Activated CD4-positive, alpha-beta memory T cell treated with anti-CD3 and anti-CD28 coated beads, Interleukin-2, amount 10 ng/mL, durations not matched to agents 7 days and 5 days (primary cell): Measurements from ENCODE around the gene AURKB. TPM values are rescaled to one million over a fixed set of nuclear protein-coding genes. Genes with fewer than 3 reads are reported as not detected.

Experiments
- CTCF ChIA-PET: fragments of 350-600 bp; sonication (Branson Sonifier 250); formaldehyde crosslinking; loops from one replicate; lab custom pipeline; 2021; ENCODE audit warnings: antibody characterized with exemption, inconsistent platforms; lab: Charles Lee
- POLR2A ChIA-PET: fragments of 350-600 bp; sonication (Branson Sonifier 250); formaldehyde crosslinking; loops from one replicate; lab custom pipeline; 2021; ENCODE audit warnings: antibody characterized with exemption; lab: Charles Lee
- DNase-seq: peaks from one replicate; pipeline ENCODE4 v3.0.0-alpha.2; 2020
- H3K27ac Mint-ChIP-seq: one replicate; pipeline ENCODE4 v1.8.0; 2021; ENCODE audit warnings: mild to moderate bottlenecking, mixed read lengths
- H3K27me3 Mint-ChIP-seq: one replicate; pipeline ENCODE4 v1.8.0; 2021; ENCODE audit warnings: mixed read lengths
- H3K36me3 Mint-ChIP-seq: one replicate; pipeline ENCODE4 v1.8.0; 2021; ENCODE audit warnings: low read depth, mixed read lengths
- H3K4me1 Mint-ChIP-seq: one replicate; pipeline ENCODE4 v1.8.0; 2021; ENCODE audit warnings: mixed read lengths
- H3K4me3 Mint-ChIP-seq: one replicate; pipeline ENCODE4 v1.8.0; 2021; ENCODE audit warnings: mild to moderate bottlenecking, mixed read lengths
- H3K9me3 Mint-ChIP-seq: one replicate; pipeline ENCODE4 v1.8.0; 2021; ENCODE audit warnings: mixed read lengths
- total RNA-seq, 2 experiments: library from RNA; stranded (reverse); gene quantifications; one replicate each; pipeline ENCODE4 v1.2.3, GENCODE V29; 2021

Gene AURKB
- total RNA-seq, 2 experiments from 2014 or later: 160 to 167 TPM

GRCh38 chr17:8243827-8244226, 33.5 kb upstream of the AURKB start:
- peaks cover 59% of the 10 kb centered on the region for H3K36me3 Mint-ChIP-seq
- peak; percentile 50 for DNase-seq
- peaks cover 48% of the 10 kb centered on the region for H3K4me1 Mint-ChIP-seq
- ChIA-PET CTCF (interaction anchor here (0.6 to 1.6 kb wide), 5 partner anchors 8 to 57 kb away, joined by 3 to 8 read pairs (median 4); no protein-coding TSS in a partner anchor), POLR2A (interaction anchor here (0.6 to 9.9 kb wide), 11 partner anchors 9 to 80 kb away, joined by 3 to 371 read pairs (median 7); partner anchors contain the start of genes AURKB, RANGRF and SLC25A35)
- no peaks in the 10 kb centered on the region for H3K27me3 Mint-ChIP-seq
- no peaks in the 10 kb centered on the region for H3K9me3 Mint-ChIP-seq
- H3K27ac Mint-ChIP-seq: peak overlapping the region; percentile 61
- H3K4me3 Mint-ChIP-seq: no peak overlapping the region

DNA sequence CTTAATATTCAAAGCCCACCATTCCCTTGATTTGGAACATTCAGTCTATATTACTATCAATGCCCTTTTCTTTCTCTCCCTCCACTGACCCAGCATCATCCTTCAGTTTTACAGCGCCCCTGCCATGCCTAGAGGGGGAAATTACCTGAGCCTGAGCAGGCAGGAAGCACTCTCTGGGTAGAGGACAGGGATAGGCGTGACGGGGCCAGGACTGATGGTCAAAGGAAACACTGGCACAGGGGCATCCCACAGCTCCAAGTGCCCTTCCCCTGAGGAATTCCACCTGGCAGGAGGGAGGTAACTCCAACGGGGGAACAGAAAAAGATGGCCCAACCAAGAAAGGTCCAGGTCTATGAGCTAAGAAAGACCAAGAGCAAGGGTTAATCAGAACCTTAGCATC, 27.5 kb upstream of the AURKB start:
- Mint-ChIP-seq H3K27ac (no peak overlapping the region), H3K4me3 (no peak overlapping the region), H3K36me3 (peaks cover 62% of the 10 kb centered on the region), H3K4me1 (peaks cover 15% of the 10 kb centered on the region), H3K9me3 (no peaks in the 10 kb centered on the region), H3K27me3 (no peaks in the 10 kb centered on the region)
- no peak for DNase-seq
- CTCF ChIA-PET: interaction anchor here (0.6 to 2.7 kb wide), 4 partner anchors 8 to 710 kb away, joined by 3 to 8 read pairs (median 4); no protein-coding TSS in a partner anchor
- POLR2A ChIA-PET: interaction anchor here (1.0 to 2.4 kb wide), 5 partner anchors 10 to 65 kb away, joined by 3 to 22 read pairs (median 3); partner anchors contain the start of genes CTC1 and PFAS

GRCh38 chr17:8237175-8237574, 26.8 kb upstream of the AURKB start:
- no peak overlapping the region for H3K27ac Mint-ChIP-seq
- CTCF ChIA-PET: interaction anchor here (0.6 to 2.7 kb wide), 3 partner anchors 9 to 710 kb away, joined by 3 to 8 read pairs (median 3); no protein-coding TSS in a partner anchor
- no peaks in the 10 kb centered on the region for H3K27me3 Mint-ChIP-seq

DNA sequence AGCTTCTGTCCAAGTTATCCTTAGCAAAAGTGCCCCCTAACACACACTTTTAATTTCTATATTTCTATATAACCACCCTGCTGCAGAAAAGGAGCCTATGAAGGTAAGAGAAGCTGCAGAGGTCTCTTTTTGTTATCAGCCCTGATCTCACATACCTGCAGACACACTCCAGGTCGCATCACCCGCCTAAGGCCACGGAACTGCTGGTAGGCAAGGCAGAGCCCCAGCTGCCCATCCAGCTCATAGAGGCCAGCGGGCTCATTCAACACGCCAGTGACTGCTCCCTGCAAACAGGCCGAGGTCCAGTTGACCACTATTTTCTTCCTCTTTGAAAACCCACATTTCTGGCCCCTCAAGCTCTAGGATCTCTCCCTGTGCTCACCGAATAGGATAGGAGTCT, 25.3 kb upstream of the AURKB start:
- Mint-ChIP-seq H3K4me3 (no peak overlapping the region), H3K36me3 (peaks cover 75% of the 10 kb centered on the region), H3K27me3 (no peaks in the 10 kb centered on the region), H3K27ac (no peak overlapping the region), H3K4me1 (peaks cover 11% of the 10 kb centered on the region), H3K9me3 (no peaks in the 10 kb centered on the region)
- no peak for DNase-seq
- POLR2A ChIA-PET: interaction anchor here (1.0 to 2.0 kb wide), 6 partner anchors 8 to 62 kb away, joined by 3 to 12 read pairs (median 6); partner anchors contain the start of genes AURKB and CTC1
- CTCF ChIA-PET: interaction anchor here (1.5 kb wide), 1 partner anchor 8 kb away, joined by 4 read pairs; no protein-coding TSS in a partner anchor

More at GRCh38 chr17:8237175-8237574, 26.8 kb upstream of the AURKB start:
- Mint-ChIP-seq H3K4me3 (no peak overlapping the region), H3K9me3 (no peaks in the 10 kb centered on the region), H3K36me3 (peaks cover 64% of the 10 kb centered on the region), H3K4me1 (peaks cover 11% of the 10 kb centered on the region)
- DNase-seq: no peak
- POLR2A ChIA-PET: interaction anchor here (1.0 to 2.4 kb wide), 6 partner anchors 10 to 64 kb away, joined by 3 to 22 read pairs (median 3); partner anchors contain the start of genes AURKB, CTC1 and PFAS

- Mint-ChIP-seq H3K27me3 (no peaks in the 10 kb centered on the region), H3K36me3 (peaks cover 82% of the 10 kb centered on the region), H3K27ac (no peak overlapping the region), H3K9me3 (no peaks in the 10 kb centered on the region), H3K4me3 (no peak overlapping the region), H3K4me1 (peaks cover 7% of the 10 kb centered on the region)
- ChIA-PET POLR2A (interaction anchor here (1.0 to 2.0 kb wide), 5 partner anchors 9 to 61 kb away, joined by 3 to 12 read pairs (median 8); partner anchors contain the start of gene CTC1), CTCF (interaction anchor here (1.5 kb wide), 1 partner anchor 9 kb away, joined by 4 read pairs; no protein-coding TSS in a partner anchor)
- DNase-seq: no peak
These were observed 24.2 kb upstream of the AURKB start for GRCh38 chr17:8234361-8235270.

- no peak overlapping the region for H3K4me3 Mint-ChIP-seq
- no peaks in the 10 kb centered on the region for H3K27me3 Mint-ChIP-seq
- ChIA-PET POLR2A (interaction anchor here (1.4 to 1.9 kb wide), 2 partner anchors 11 to 16 kb away, joined by 4 read pairs; partner anchors contain the start of gene CTC1), CTCF (no interaction called here)
- no peak for DNase-seq
- H3K27ac Mint-ChIP-seq: no peak overlapping the region
- no peaks in the 10 kb centered on the region for H3K9me3 Mint-ChIP-seq
- peaks cover 86% of the 10 kb centered on the region for H3K36me3 Mint-ChIP-seq
- H3K4me1 Mint-ChIP-seq: peaks cover 11% of the 10 kb centered on the region
These were observed 21.3 kb upstream of the AURKB start for GRCh38 chr17:8231701-8232100.

GRCh38 chr17:8227238-8227581, 16.8 kb upstream of the AURKB start:
- ChIA-PET POLR2A (interaction anchor here (1.0 to 25.1 kb wide), 11 partner anchors 9 to 118 kb away, joined by 3 to 612 read pairs (median 14); partner anchors contain the start of genes AURKB, BORCS6, CTC1 and PFAS), CTCF (interaction anchor here (0.6 to 1.8 kb wide), 3 partner anchors 20 to 500 kb away, joined by 3 to 9 read pairs (median 4); partner anchors contain the start of gene CTC1)
- Mint-ChIP-seq H3K27me3 (no peaks in the 10 kb centered on the region), H3K9me3 (no peaks in the 10 kb centered on the region), H3K27ac (peak overlapping the region; percentile 80), H3K4me3 (peak overlapping the region; percentile 25), H3K36me3 (peaks cover 65% of the 10 kb centered on the region), H3K4me1 (peaks cover 45% of the 10 kb centered on the region)
- no peak for DNase-seq

- Mint-ChIP-seq H3K9me3 (no peaks in the 10 kb centered on the region), H3K4me3 (peak overlapping the region; percentile 25), H3K27ac (peak overlapping the region; percentile 80), H3K36me3 (peaks cover 63% of the 10 kb centered on the region), H3K4me1 (peaks cover 47% of the 10 kb centered on the region), H3K27me3 (no peaks in the 10 kb centered on the region)
- ChIA-PET POLR2A (interaction anchor here (1.0 to 25.1 kb wide), 15 partner anchors 9 to 118 kb away, joined by 3 to 612 read pairs (median 5); partner anchors contain the start of genes AURKB, BORCS6, CTC1 and PFAS), CTCF (interaction anchor here (0.6 to 1.9 kb wide), 10 partner anchors 17 to 520 kb away, joined by 3 to 9 read pairs (median 4); partner anchors contain the start of genes CTC1, PFAS and SLC25A35)
- DNase-seq: peak; percentile 26
These were observed 16.3 kb upstream of the AURKB start for GRCh38 chr17:8226536-8227237.

GRCh38 chr17:8225813-8226535, 15.6 kb upstream of the AURKB start:
- ChIA-PET POLR2A (interaction anchor here (1.2 to 25.1 kb wide), 15 partner anchors 9 to 158 kb away, joined by 3 to 612 read pairs (median 7); partner anchors contain the start of genes AURKB, BORCS6, CTC1 and PFAS), CTCF (interaction anchor here (0.9 to 1.9 kb wide), 9 partner anchors 18 to 520 kb away, joined by 3 to 9 read pairs (median 4); partner anchors contain the start of genes CTC1, PFAS and SLC25A35)

GRCh38 chr17:8224891-8225812, 14.8 kb upstream of the AURKB start:
- Mint-ChIP-seq H3K4me3 (peak overlapping the region; percentile 57), H3K9me3 (no peaks in the 10 kb centered on the region), H3K27ac (peak overlapping the region; percentile 71), H3K4me1 (peaks cover 57% of the 10 kb centered on the region), H3K36me3 (peaks cover 56% of the 10 kb centered on the region), H3K27me3 (peaks cover 2% of the 10 kb centered on the region)
- ChIA-PET POLR2A (interaction anchor here (1.0 to 25.1 kb wide), 17 partner anchors 9 to 158 kb away, joined by 4 to 612 read pairs (median 7); partner anchors contain the start of genes AURKB, BORCS6, CTC1 and PFAS), CTCF (interaction anchor here (0.6 to 2.3 kb wide), 9 partner anchors 16 to 106 kb away, joined by 3 to 9 read pairs (median 5); partner anchors contain the start of genes CTC1, PFAS and SLC25A35)
- no peak for DNase-seq

More at GRCh38 chr17:8225813-8226535, 15.6 kb upstream of the AURKB start:
- peaks cover 2% of the 10 kb centered on the region for H3K27me3 Mint-ChIP-seq
- H3K4me1 Mint-ChIP-seq: peaks cover 51% of the 10 kb centered on the region
- H3K9me3 Mint-ChIP-seq: no peaks in the 10 kb centered on the region
- peaks cover 60% of the 10 kb centered on the region for H3K36me3 Mint-ChIP-seq
- H3K27ac Mint-ChIP-seq: peak overlapping the region; percentile 80
- peak overlapping the region; percentile 20 for H3K4me3 Mint-ChIP-seq
- peak; percentile 77 for DNase-seq
